Stimulated activated effector memory CD8-positive, alpha-beta T cell treated with anti-CD3 and anti-CD28 coated beads, Interleukin-12 subunit alpha, Interleukin-12 subunit beta, amount 100 ng/mL, for 72 hours (primary cell): ENCODE measurements around the gene MARCHF10.
A peak's percentile ranks its signal among the peaks of the same experiment; 100 is the strongest.
"Not testable (repeated sequence)": the region's sequence is repeated elsewhere in the genome, so short reads cannot be mapped to it uniquely, and the experiment has no call there.

ENCODE experiments used
- ATAC-seq: fragments of 150-1000 bp; cut with Tn5 transposase; 2 replicates; pipeline ENCODE4 v1.10.0; 2021
- DNase-seq, 2 donors: peaks; one replicate each; pipeline ENCODE4 v3.0.0; 2021 to 2022; ENCODE audit warnings: low spot score in 2 of 2
- H3K27ac Mint-ChIP-seq: one replicate; pipeline ENCODE4 v1.8.0; 2022; ENCODE audit warnings: mild to moderate bottlenecking, mixed read lengths
- H3K36me3 Mint-ChIP-seq: one replicate; pipeline ENCODE4 v1.8.0; 2022; ENCODE audit warnings: mild to moderate bottlenecking, mixed read lengths
- H3K4me1 Mint-ChIP-seq: one replicate; pipeline ENCODE4 v1.8.0; 2022; ENCODE audit warnings: mixed read lengths
- H3K4me3 Mint-ChIP-seq: one replicate; pipeline ENCODE4 v1.8.0; 2022; ENCODE audit warnings: mild to moderate bottlenecking, mixed read lengths
- H3K9me3 Mint-ChIP-seq: one replicate; pipeline ENCODE4 v1.8.0; 2022; ENCODE audit warnings: mixed read lengths

Gene MARCHF10

GRCh38 chr17:62696726-62697490 is 111.2 kb downstream of the MARCHF10 start:
- DNase-seq (no peak), ATAC-seq (no peak)
- Mint-ChIP-seq H3K9me3 (no peaks in the 10 kb centered on the region), H3K27ac (no peak overlapping the region), H3K36me3 (no peaks in the 10 kb centered on the region), H3K4me1 (no peaks in the 10 kb centered on the region), H3K4me3 (no peak overlapping the region)

- Mint-ChIP-seq H3K27ac (no peak overlapping the region), H3K4me3 (no peak overlapping the region), H3K36me3 (no peaks in the 10 kb centered on the region), H3K9me3 (no peaks in the 10 kb centered on the region), H3K4me1 (no peaks in the 10 kb centered on the region)
- ATAC-seq: no peak
- no peak for DNase-seq
These were observed 111.9 kb downstream of the MARCHF10 start for GRCh38 chr17:62696256-62696655.

GRCh38 chr17:62695093-62695738 is 112.9 kb downstream of the MARCHF10 start:
- not testable (repeated sequence) for H3K36me3 Mint-ChIP-seq, H3K4me1 Mint-ChIP-seq, H3K4me3 Mint-ChIP-seq, H3K27ac Mint-ChIP-seq, DNase-seq, ATAC-seq, H3K9me3 Mint-ChIP-seq

- no peak overlapping the region for H3K4me3 Mint-ChIP-seq
- ATAC-seq: no peak
- H3K9me3 Mint-ChIP-seq: no peaks in the 10 kb centered on the region
- H3K36me3 Mint-ChIP-seq: no peaks in the 10 kb centered on the region
- peak overlapping the region; percentile 60 for H3K27ac Mint-ChIP-seq
- no peak for DNase-seq
- no peaks in the 10 kb centered on the region for H3K4me1 Mint-ChIP-seq
These were observed 114.3 kb downstream of the MARCHF10 start for GRCh38 chr17:62693616-62694409.

- no peaks in the 10 kb centered on the region for H3K9me3 Mint-ChIP-seq
- no peak overlapping the region for H3K4me3 Mint-ChIP-seq
- H3K36me3 Mint-ChIP-seq: no peaks in the 10 kb centered on the region
- ATAC-seq (peak; percentile 27), DNase-seq (no peak)
- no peaks in the 10 kb centered on the region for H3K4me1 Mint-ChIP-seq
- H3K27ac Mint-ChIP-seq: no peak overlapping the region
These were observed 115.2 kb downstream of the MARCHF10 start for GRCh38 chr17:62692721-62693431.

- no peaks in the 10 kb centered on the region for H3K4me1 Mint-ChIP-seq
- no peaks in the 10 kb centered on the region for H3K36me3 Mint-ChIP-seq
- DNase-seq: no peak
- H3K4me3 Mint-ChIP-seq: no peak overlapping the region
- no peak for ATAC-seq
- no peak overlapping the region for H3K27ac Mint-ChIP-seq
- no peaks in the 10 kb centered on the region for H3K9me3 Mint-ChIP-seq
These were observed 115.9 kb downstream of the MARCHF10 start for GRCh38 chr17:62692159-62692651.

GRCh38 chr17:62691589-62691915 is 116.6 kb downstream of the MARCHF10 start:
- ATAC-seq, DNase-seq, H3K4me3 Mint-ChIP-seq, H3K4me1 Mint-ChIP-seq, H3K9me3 Mint-ChIP-seq, H3K27ac Mint-ChIP-seq, H3K36me3 Mint-ChIP-seq: not testable (repeated sequence)

GRCh38 chr17:62690168-62690897 is 117.8 kb downstream of the MARCHF10 start:
- no peak overlapping the region for H3K4me3 Mint-ChIP-seq
- H3K36me3 Mint-ChIP-seq: peaks cover 2% of the 10 kb centered on the region
- no peak for DNase-seq
- no peaks in the 10 kb centered on the region for H3K4me1 Mint-ChIP-seq
- no peaks in the 10 kb centered on the region for H3K9me3 Mint-ChIP-seq
- no peak for ATAC-seq
- H3K27ac Mint-ChIP-seq: no peak overlapping the region

- Mint-ChIP-seq H3K36me3 (peaks cover 6% of the 10 kb centered on the region), H3K4me3 (no peak overlapping the region), H3K9me3 (no peaks in the 10 kb centered on the region), H3K4me1 (no peaks in the 10 kb centered on the region), H3K27ac (no peak overlapping the region)
- no peak for DNase-seq
- no peak for ATAC-seq
These were observed 118.5 kb downstream of the MARCHF10 start for GRCh38 chr17:62689441-62690167.

- Mint-ChIP-seq H3K36me3 (peaks cover 6% of the 10 kb centered on the region), H3K27ac (no peak overlapping the region), H3K9me3 (no peaks in the 10 kb centered on the region), H3K4me1 (no peaks in the 10 kb centered on the region), H3K4me3 (no peak overlapping the region)
- ATAC-seq (no peak), DNase-seq (no peak)
These were observed 119.5 kb downstream of the MARCHF10 start for GRCh38 chr17:62688398-62689160.

- Mint-ChIP-seq H3K27ac (no peak overlapping the region), H3K36me3 (peaks cover 6% of the 10 kb centered on the region), H3K4me3 (no peak overlapping the region), H3K9me3 (no peaks in the 10 kb centered on the region), H3K4me1 (no peaks in the 10 kb centered on the region)
- DNase-seq: no peak
- ATAC-seq: no peak
These were observed 120.1 kb downstream of the MARCHF10 start for GRCh38 chr17:62687997-62688396.

- ATAC-seq (no peak), DNase-seq (no peak)
- Mint-ChIP-seq H3K36me3 (peaks cover 6% of the 10 kb centered on the region), H3K4me1 (no peaks in the 10 kb centered on the region), H3K4me3 (no peak overlapping the region), H3K9me3 (no peaks in the 10 kb centered on the region), H3K27ac (no peak overlapping the region)
These were observed 123.9 kb downstream of the MARCHF10 start for GRCh38 chr17:62684179-62684578.

GRCh38 chr17:62681939-62682381 is 126.2 kb downstream of the MARCHF10 start:
- H3K9me3 Mint-ChIP-seq: no peaks in the 10 kb centered on the region
- peaks cover 6% of the 10 kb centered on the region for H3K36me3 Mint-ChIP-seq
- no peaks in the 10 kb centered on the region for H3K4me1 Mint-ChIP-seq
- ATAC-seq: no peak
- no peak for DNase-seq
- H3K4me3 Mint-ChIP-seq: no peak overlapping the region
- no peak overlapping the region for H3K27ac Mint-ChIP-seq
